HG02763 (cell line): ENCODE measurements around the gene SMAD3.
"Not testable (repeated sequence)": the region's sequence is repeated elsewhere in the genome, so short reads cannot be mapped to it uniquely, and the experiment has no call there.

Source experiments
- ATAC-seq: cut with Tn5 transposase; IDR thresholded peaks from one replicate; pipeline ENCODE4 v1.9.1; 2021; ENCODE audit warnings: mild to moderate bottlenecking, moderate library complexity; ENCODE audit not compliant: unreplicated experiment

SMAD3 gene

GRCh38 chr15:67138891-67139855 is 73.8 kb downstream of the SMAD3 start:
- no peak for ATAC-seq

GRCh38 chr15:67140078-67140833 is 74.9 kb downstream of the SMAD3 start:
- no peak for ATAC-seq

- ATAC-seq = no peak
Measured at GRCh38 chr15:67142092-67142766, 76.8 kb downstream of the SMAD3 start.

GRCh38 chr15:67142767-67143100 is 77.3 kb downstream of the SMAD3 start:
- ATAC-seq = no peak

GRCh38 chr15:67143646-67144045 is 78.2 kb downstream of the SMAD3 start:
- ATAC-seq = no peak

- ATAC-seq = no peak
Measured at GRCh38 chr15:67144609-67145311, 79.4 kb downstream of the SMAD3 start.

GRCh38 chr15:67145312-67145610 is 79.9 kb downstream of the SMAD3 start:
- ATAC-seq = no peak

GRCh38 chr15:67145710-67146109 is 80.3 kb downstream of the SMAD3 start:
- no peak for ATAC-seq

- no peak for ATAC-seq
Measured at GRCh38 chr15:67146234-67146633, 80.8 kb downstream of the SMAD3 start.

GRCh38 chr15:67146875-67147381 is 81.5 kb downstream of the SMAD3 start:
- ATAC-seq = no peak

- no peak for ATAC-seq
Measured at GRCh38 chr15:67147396-67147949, 82.1 kb downstream of the SMAD3 start.

- ATAC-seq = no peak
Measured at GRCh38 chr15:67148196-67148701, 82.8 kb downstream of the SMAD3 start.

- no peak for ATAC-seq
Measured at GRCh38 chr15:67149068-67149772, 83.8 kb downstream of the SMAD3 start.

GRCh38 chr15:67149773-67150022 is 84.3 kb downstream of the SMAD3 start:
- ATAC-seq = no peak

- ATAC-seq = no peak
Measured at GRCh38 chr15:67150023-67150860, 84.8 kb downstream of the SMAD3 start.

- ATAC-seq = no peak
Measured at GRCh38 chr15:67152429-67152828, 87.0 kb downstream of the SMAD3 start.

- not testable (repeated sequence) for ATAC-seq
Measured at GRCh38 chr15:67153044-67153443, 87.6 kb downstream of the SMAD3 start.

- no peak for ATAC-seq
Measured at GRCh38 chr15:67154249-67154648, 88.8 kb downstream of the SMAD3 start.

GRCh38 chr15:67156426-67156825 is 91.0 kb downstream of the SMAD3 start:
- no peak for ATAC-seq
